ENCODE data around the gene OR4F16. TPM values are rescaled to one million over a fixed set of nuclear protein-coding genes. Genes with fewer than 3 reads are reported as not detected.
"Not testable (repeated sequence)": the region's sequence is repeated elsewhere in the genome, so short reads cannot be mapped to it uniquely, and the experiment has no call there.

Gene OR4F16
- not detected for total RNA-seq
- not detected for polyA plus RNA-seq
- long read RNA-seq, donor 1 = 0 reads
- long read RNA-seq, donor 2 = 0 reads
- long read RNA-seq, donor 3 = 0 reads
- long read RNA-seq, donor 4 = 0 reads
- long read RNA-seq, donor 5 = 0 reads
- long read RNA-seq, donor 6 = 0 reads
- long read RNA-seq, donor 7 = 0 reads
- long read RNA-seq, donor 8 = 0 reads
- long read RNA-seq, donor 9, partial matches to known transcripts = 0 of 1 reads
- long read RNA-seq, donor 9, other reads (novel, unspliced or antisense) = 0 of 1 reads
- long read RNA-seq, donor 10 = 0 reads

GRCh38 chr1:686554-686953, at the start of gene OR4F16:
Gene OR4F16, minus strand, starts transcription at chr1:686654. Its CDS starts 0 bp downstream, at chr1:686654.
- DNase-seq; H3K4me1 ChIP-seq; H3K4me3 ChIP-seq; intact Hi-C loops (cut with DNase I; ENCODE audit: low total_unique reads); H3K27ac ChIP-seq; H3K27me3 ChIP-seq; H3K9me3 ChIP-seq; H3K36me3 ChIP-seq: not testable (repeated sequence)

- H3K36me3 ChIP-seq; H3K4me3 ChIP-seq; H3K27ac ChIP-seq; DNase-seq; H3K27me3 ChIP-seq; H3K9me3 ChIP-seq; H3K4me1 ChIP-seq; intact Hi-C loops (cut with DNase I; ENCODE audit: low total_unique reads): not testable (repeated sequence)
- WGBS, 5 donors = 68 to 100% (median 91%) methylated on average over 1 of the region's 3 CpGs
These were observed 47.2 kb upstream of the OR4F16 start for GRCh38 chr1:733649-734048.

- intact Hi-C loops (cut with DNase I; ENCODE audit: low total_unique reads); H3K36me3 ChIP-seq; H3K27ac ChIP-seq; DNase-seq; H3K4me3 ChIP-seq; H3K4me1 ChIP-seq; H3K27me3 ChIP-seq; H3K9me3 ChIP-seq: not testable (repeated sequence)
- WGBS, 5 donors = 87 to 93% (median 87%) methylated on average over 7 to 13 of the region's 20 CpGs; no CpG with 5 or more reads in 2 of the 5 donors
These were observed 40.6 kb upstream of the OR4F16 start for GRCh38 chr1:727040-727439.

Other genes starting within 250 kb of the OR4F16 start
- gene OR4F29, start 235.0 kb downstream of the OR4F16 start, total RNA-seq = not detected
- gene OR4F29, start 235.0 kb downstream of the OR4F16 start, polyA plus RNA-seq = not detected
- gene SAMD11, start 237.3 kb upstream of the OR4F16 start, total RNA-seq = 1 to 10 TPM in 4 of 5 donors, not detected in 1; 3.6 to 9.8 (median 4.7) TPM
- gene SAMD11, start 237.3 kb upstream of the OR4F16 start, polyA plus RNA-seq = 10 to 100 TPM in 1 of 3 donors, 1 to 10 TPM in 2; 3.5 to 23.3 (median 4.3) TPM